ENCODE results near the gene ADAM12.

The ADAM12 gene

GRCh38 chr10:126016882-126017281, 371.4 kb downstream of the ADAM12 start:
- DNase-seq (ENCODE audit: low read depth): no peak
- no peak for TF ChIP-seq CTCF (IDR thresholded peaks at IDR 0.05; ENCODE audit: control insufficient read depth, extremely low read depth, insufficient read depth)
- H3K4me3 ChIP-seq (ENCODE audit: low read depth, low read length): no peak overlapping the region

GRCh38 chr10:126016156-126016805, 372.0 kb downstream of the ADAM12 start:
- TF ChIP-seq CTCF (IDR thresholded peaks at IDR 0.05; ENCODE audit: control insufficient read depth, extremely low read depth, insufficient read depth): no peak
- no peak overlapping the region for H3K4me3 ChIP-seq (ENCODE audit: low read depth, low read length)
- no peak for DNase-seq (ENCODE audit: low read depth)

- no peak overlapping the region for H3K4me3 ChIP-seq (ENCODE audit: low read depth, low read length)
- DNase-seq (ENCODE audit: low read depth): no peak
- TF ChIP-seq CTCF (IDR thresholded peaks at IDR 0.05; ENCODE audit: control insufficient read depth, extremely low read depth, insufficient read depth): no peak
Observed at GRCh38 chr10:126015413-126015812, 372.9 kb downstream of the ADAM12 start.

GRCh38 chr10:126014309-126014708, 374.0 kb downstream of the ADAM12 start:
- TF ChIP-seq CTCF (IDR thresholded peaks at IDR 0.05; ENCODE audit: control insufficient read depth, extremely low read depth, insufficient read depth): no peak
- no peak for DNase-seq (ENCODE audit: low read depth)
- no peak overlapping the region for H3K4me3 ChIP-seq (ENCODE audit: low read depth, low read length)

- no peak for TF ChIP-seq CTCF (IDR thresholded peaks at IDR 0.05; ENCODE audit: control insufficient read depth, extremely low read depth, insufficient read depth)
- no peak overlapping the region for H3K4me3 ChIP-seq (ENCODE audit: low read depth, low read length)
- no peak for DNase-seq (ENCODE audit: low read depth)
Observed at GRCh38 chr10:126013489-126014281, 374.6 kb downstream of the ADAM12 start.

GRCh38 chr10:126012485-126012884, 375.8 kb downstream of the ADAM12 start:
- H3K4me3 ChIP-seq (ENCODE audit: low read depth, low read length): no peak overlapping the region
- TF ChIP-seq CTCF (IDR thresholded peaks at IDR 0.05; ENCODE audit: control insufficient read depth, extremely low read depth, insufficient read depth): no peak
- no peak for DNase-seq (ENCODE audit: low read depth)

Measured in LNCaP clone FGC (cell line).